HepG2 (cell line): ENCODE data around the gene PLEKHG4B.

Experiments
- CTCF ChIP-seq: sonication (generic); formaldehyde crosslinking; IDR thresholded peaks from 2 replicates; pipeline ENCODE4 v1.5.0; 2020; ENCODE audit warnings: mild to moderate bottlenecking, missing genetic modification reagents, moderate library complexity
- MTERF4 ChIP-seq: sonication (generic); formaldehyde crosslinking; IDR thresholded peaks from 2 replicates; pipeline ENCODE4 v1.8.0; 2023; ENCODE audit warnings: mild to moderate bottlenecking, missing genetic modification reagents
- MXD1 ChIP-seq: sonication (generic); formaldehyde crosslinking; IDR thresholded peaks from 2 replicates; pipeline ENCODE4 v1.4.0; 2020; ENCODE audit warnings: mild to moderate bottlenecking, missing genetic modification reagents
- ZNF547 ChIP-seq: sonication (generic); formaldehyde crosslinking; IDR thresholded peaks from 2 replicates; pipeline ENCODE4 v1.5.1; 2020; ENCODE audit warnings: mild to moderate bottlenecking, missing genetic modification reagents
- ZNF605 ChIP-seq: sonication (generic); formaldehyde crosslinking; IDR thresholded peaks from 2 replicates; pipeline ENCODE4 v1.8.0; 2022; ENCODE audit warnings: mild to moderate bottlenecking, missing genetic modification reagents
- ZNF639 ChIP-seq: conservative IDR thresholded peaks from 2 replicates; pipeline ENCODE4 v1.6.1; 2018; ENCODE audit warnings: missing genetic modification reagents

GRCh38 chr5:218457-219291, 126.7 kb downstream of the PLEKHG4B start:
- TF ChIP-seq MXD1 (CRISPR knock-in tag) (peak; percentile 71; the same call in 1 of the 2 replicates), ZNF605 (CRISPR knock-in tag) (no peak), MTERF4 (CRISPR knock-in tag) (no peak), CTCF (CRISPR knock-in tag) (peak; percentile 16; the same call in 1 of the 2 replicates), ZNF547 (peak; percentile 71), ZNF639 (CRISPR knock-in tag) (no peak)
